COR-L47 (cell line): ENCODE measurements around the gene ELAVL3.
"Not testable (repeated sequence)": the region's sequence is repeated elsewhere in the genome, so short reads cannot be mapped to it uniquely, and the experiment has no call there.

Experiments used
- DNase-seq: peaks from one replicate; lab custom pipeline; 2025; lab: John Stamatoyannopoulos, UW

Gene ELAVL3

GRCh38 chr19:11486661-11487503, 6.0 kb upstream of the ELAVL3 start:
- DNase-seq: no peak

GRCh38 chr19:11485245-11485837, 4.5 kb upstream of the ELAVL3 start:
- DNase-seq: no peak

GRCh38 chr19:11483366-11484111, 2.7 kb upstream of the ELAVL3 start:
- DNase-seq: no peak

- peak; percentile 85 for DNase-seq
Measured at GRCh38 chr19:11482384-11483050, 1.7 kb upstream of the ELAVL3 start.

GRCh38 chr19:11481534-11482383, 913 bp upstream of the ELAVL3 start:
- peak; percentile 97 for DNase-seq

GRCh38 chr19:11479898-11480714, 740 bp downstream of the ELAVL3 start:
- DNase-seq: peak; percentile 41

- DNase-seq: peak; percentile 85
Measured at GRCh38 chr19:11479090-11479897, 1.6 kb downstream of the ELAVL3 start.

- no peak for DNase-seq
Measured at GRCh38 chr19:11478167-11479089, 2.4 kb downstream of the ELAVL3 start.

GRCh38 chr19:11475861-11476260, 5.0 kb downstream of the ELAVL3 start:
- DNase-seq: no peak

- not testable (repeated sequence) for DNase-seq
Measured at GRCh38 chr19:11475343-11475742, 5.5 kb downstream of the ELAVL3 start.

GRCh38 chr19:11473725-11474124, 7.1 kb downstream of the ELAVL3 start:
- DNase-seq: no peak

GRCh38 chr19:11468266-11468845, 12.5 kb downstream of the ELAVL3 start:
- DNase-seq: not testable (repeated sequence)

- no peak for DNase-seq
Measured at GRCh38 chr19:11465600-11465999, 15.2 kb downstream of the ELAVL3 start.

GRCh38 chr19:11464333-11465265, 16.2 kb downstream of the ELAVL3 start:
- DNase-seq: no peak

GRCh38 chr19:11463391-11463790, 17.5 kb downstream of the ELAVL3 start:
- no peak for DNase-seq

- DNase-seq: no peak
Measured at GRCh38 chr19:11461453-11461852, 19.4 kb downstream of the ELAVL3 start.

- no peak for DNase-seq
Measured at GRCh38 chr19:11460207-11460606, 20.6 kb downstream of the ELAVL3 start.
